GM18870 (cell line): ENCODE measurements around the gene AATF.

Experiments
- ATAC-seq: cut with Tn5 transposase; IDR thresholded peaks from one replicate; pipeline ENCODE4 v1.9.1; 2021; ENCODE audit warnings: moderate library complexity; ENCODE audit not compliant: unreplicated experiment

The AATF gene

DNA sequence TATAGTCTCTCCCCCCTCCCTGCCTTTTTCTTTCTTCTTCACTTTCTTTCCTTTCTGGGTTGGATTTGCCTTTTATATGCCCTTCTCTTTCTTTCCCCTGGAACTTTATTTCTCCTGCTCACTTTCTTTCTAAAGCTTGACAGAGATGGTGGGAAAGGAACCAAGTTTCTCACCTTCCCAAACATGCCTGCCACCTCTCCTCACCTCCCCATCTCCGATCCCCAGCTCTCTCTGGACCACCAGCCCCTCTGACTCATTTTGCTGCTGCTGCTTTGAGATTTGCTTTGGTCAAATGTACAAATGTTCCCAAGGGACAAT, 18.2 kb upstream of the AATF start:
- ATAC-seq: no peak

DNA sequence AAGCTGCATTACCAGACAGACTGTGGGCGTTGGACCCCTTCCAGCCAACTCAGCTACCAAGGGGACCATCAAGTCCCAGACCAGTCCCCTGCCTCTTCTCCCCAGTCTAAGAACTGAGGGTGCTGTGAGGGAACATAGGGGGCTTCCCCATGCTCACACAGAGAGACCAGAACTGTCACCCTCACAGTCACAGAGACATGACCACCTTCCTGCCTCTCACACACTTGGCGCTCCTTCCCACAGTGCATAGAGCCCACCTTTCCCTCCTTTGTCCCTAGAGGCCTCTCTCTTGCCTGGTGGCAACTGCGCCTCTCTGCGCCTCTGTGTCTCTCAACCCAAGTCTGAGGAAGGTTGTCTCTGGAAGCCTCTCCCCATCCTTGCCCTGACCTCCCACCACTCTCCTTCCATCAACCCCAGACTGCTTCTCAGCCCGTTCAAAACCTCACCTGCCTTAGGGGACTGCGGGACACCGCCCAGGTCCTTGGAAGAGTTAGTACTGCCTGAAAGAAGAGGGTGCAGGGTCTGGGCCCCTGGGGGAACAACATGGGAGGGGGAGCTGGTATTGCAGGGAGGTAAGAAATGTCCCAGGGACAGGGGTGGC, 17.6 kb upstream of the AATF start:
- ATAC-seq: no peak

DNA sequence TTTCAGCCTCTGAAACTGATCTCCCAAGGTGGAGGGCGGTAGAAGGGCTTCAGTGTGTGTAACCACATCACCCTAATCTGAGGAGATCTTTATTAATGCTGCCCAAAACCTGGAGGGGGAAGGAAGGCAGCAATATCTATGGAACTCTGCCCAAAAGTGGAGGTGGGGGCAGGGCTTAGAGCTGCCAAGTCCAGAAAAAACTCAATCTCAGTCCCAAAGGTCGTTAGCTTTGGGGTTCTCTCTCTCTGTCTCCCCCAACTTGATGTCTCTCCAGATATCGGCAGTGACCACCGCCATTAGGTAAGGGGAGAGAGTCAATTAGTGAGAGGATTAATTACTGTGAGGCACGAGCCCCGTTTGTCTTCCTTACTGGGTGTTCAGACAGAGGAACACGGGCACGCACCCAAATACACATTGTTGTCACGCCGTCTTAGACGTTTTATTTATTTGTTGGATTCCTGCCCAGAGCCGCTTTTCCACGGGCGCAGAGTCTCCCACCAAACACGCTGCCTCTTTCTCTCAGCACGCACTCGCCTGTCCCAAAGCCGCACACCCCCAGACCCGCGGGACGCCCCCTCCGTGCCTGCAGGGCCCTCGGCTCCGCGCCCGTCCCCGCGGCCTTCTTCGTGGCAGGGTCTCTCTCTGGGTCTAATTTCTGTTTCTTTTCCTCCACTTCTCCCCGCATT, 16.9 kb upstream of the AATF start:
- ATAC-seq: no peak

DNA sequence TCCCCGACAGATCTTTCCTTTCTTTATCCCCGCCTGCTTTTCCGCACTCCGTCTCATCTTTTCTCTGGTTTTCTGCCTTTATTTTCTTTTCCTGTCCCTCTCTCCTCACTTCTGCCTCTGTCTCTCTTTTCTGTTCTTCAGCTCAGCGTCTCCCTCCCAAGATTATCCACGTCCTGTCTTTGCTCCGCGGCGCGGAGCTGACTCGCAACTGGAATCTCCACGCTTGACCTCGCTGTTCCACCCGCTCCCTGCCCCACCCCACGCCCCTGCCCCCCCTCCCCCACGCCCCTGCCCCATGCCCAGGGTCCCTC, 16.4 kb upstream of the AATF start:
- no peak for ATAC-seq

DNA sequence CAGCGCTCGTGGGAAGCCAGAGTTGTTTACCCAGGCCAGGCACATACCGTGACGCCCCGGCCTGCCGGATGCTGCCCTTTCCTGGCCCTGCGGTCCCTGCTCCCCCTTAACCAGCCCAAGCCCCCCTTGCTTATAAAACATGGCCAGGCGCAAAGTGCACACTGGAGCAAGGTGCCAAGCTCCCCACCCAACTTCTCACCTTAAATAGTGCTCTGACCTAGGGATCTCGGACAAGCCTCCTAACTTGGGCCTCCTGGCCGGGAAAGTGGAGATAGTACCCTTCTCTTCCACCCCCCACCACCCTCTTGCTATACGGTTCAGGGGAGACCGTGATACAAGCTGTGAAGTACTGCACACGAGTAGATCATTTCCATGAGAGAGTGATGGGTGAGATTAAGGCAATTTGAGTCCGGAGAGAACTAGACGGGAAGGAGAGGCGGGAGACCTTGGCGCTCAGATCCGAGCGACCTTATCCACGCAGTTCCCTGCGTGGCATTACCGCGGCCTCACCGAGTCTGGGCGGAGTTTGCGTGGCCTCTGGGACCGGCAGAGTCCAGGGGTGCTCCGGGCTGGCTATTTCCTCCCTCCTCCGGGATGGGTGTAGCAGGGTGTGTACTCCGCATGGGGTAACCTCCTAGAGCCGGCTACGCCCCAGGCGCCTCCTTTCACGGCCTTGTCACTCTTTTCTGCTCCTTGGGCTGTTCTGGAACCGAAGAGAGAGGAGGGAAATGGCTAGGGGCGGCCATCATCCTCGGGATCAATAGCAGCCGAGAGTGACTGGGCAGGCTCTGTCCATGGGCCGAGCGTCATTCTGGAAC, 15.9 kb upstream of the AATF start:
- no peak for ATAC-seq

DNA sequence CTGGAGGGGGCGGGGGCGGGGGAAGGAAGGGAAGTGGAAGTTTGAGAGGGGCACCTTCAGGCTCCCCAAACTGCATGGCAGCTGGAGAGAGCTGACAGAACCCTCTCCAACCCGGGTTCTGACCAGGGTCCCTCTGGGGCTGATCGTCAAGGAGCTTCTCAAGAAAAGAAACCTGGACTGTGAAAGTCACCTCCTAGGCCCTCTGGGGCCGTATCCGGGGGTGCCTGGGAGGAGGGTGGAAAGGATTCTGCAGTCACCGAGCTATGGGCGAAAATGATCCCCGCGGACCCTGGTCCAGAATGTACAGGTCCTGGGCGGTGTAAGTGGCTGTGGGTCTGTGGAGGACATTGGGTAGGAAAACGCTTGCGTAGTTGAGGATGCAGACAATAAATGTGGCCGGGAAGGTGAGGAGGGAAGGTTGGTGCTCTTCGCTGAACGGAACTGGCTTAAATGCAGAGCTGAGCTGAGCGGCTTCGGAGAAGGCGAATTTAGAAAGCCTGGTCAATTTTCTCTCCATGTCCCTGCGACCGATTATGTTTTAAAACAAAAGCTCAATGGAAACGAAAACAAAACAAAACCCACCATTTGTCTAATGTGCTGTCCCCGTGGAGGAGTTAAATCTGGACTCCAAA, 15.1 kb upstream of the AATF start:
- no peak for ATAC-seq

DNA sequence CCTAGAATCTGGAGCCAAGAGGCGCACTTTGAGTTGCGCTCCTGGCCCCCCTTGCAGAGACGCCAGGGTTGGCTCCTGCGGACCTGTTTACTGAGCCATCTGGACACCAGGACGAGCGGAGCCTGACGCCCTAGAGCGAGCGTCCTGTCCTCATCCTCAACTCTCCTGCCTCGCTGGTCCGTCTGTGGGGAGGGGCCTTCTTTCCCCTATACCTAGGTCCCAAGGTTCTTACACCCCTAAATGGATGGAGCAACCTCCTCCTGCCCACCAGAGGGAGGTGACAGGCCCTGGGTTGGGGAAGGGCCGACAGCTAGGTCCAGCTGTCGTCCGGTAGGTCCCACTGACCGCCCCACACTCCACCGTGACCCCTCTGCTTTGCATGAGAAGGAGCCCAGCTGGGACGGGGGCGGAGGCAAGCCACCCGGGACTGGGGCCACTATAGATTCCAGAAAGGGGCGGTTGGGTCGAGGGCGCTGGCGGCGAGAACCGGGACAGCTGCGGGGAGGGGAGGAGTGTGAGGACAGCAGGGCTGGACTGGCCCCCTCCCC, 14.5 kb upstream of the AATF start:
- no peak for ATAC-seq

DNA sequence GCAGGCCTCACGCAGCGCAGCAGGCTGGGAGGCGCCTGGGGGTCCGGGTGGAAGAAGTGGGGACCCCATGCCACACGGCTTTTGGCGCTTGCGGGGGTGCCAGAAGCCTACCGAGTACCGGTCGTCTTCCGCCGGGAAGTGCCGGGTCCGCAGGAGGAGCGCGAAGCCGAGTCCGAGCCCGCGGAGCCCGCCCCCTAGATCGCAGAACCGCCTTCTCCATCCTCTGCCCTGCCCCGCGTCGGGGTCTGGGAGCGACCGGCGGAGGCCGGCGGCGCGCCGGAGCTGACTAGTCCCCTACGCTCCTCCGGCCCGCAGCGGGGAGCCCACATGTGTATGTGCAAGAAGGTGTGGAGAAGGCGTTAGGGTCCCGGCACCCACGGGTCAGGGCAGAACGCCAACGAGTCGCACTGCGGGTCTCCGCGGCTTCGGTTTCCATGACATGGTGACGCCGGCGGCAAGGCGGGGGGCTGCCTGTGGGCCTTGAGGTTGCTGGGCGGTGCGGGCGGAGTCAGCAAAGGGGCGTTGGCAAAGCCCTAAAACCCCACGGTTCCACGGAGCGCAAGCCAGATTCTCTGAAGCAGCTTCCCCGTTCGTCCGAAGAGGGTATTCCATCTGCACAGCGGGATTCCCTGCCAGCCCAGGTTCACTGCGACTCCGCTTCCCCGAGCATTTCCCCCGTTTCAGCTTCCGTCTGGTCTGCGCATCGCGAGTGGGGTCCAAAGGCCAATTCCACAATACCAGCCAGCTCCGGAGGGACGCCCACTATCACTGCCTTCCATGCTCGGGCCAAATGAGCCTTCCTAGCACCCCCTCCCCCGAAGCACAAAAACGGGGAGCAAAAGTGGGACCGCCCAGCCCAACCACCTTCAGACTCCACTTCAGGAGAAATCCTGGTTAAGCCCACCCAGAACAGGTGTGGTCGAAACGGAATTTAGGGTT, 13.8 kb upstream of the AATF start:
- no peak for ATAC-seq

DNA sequence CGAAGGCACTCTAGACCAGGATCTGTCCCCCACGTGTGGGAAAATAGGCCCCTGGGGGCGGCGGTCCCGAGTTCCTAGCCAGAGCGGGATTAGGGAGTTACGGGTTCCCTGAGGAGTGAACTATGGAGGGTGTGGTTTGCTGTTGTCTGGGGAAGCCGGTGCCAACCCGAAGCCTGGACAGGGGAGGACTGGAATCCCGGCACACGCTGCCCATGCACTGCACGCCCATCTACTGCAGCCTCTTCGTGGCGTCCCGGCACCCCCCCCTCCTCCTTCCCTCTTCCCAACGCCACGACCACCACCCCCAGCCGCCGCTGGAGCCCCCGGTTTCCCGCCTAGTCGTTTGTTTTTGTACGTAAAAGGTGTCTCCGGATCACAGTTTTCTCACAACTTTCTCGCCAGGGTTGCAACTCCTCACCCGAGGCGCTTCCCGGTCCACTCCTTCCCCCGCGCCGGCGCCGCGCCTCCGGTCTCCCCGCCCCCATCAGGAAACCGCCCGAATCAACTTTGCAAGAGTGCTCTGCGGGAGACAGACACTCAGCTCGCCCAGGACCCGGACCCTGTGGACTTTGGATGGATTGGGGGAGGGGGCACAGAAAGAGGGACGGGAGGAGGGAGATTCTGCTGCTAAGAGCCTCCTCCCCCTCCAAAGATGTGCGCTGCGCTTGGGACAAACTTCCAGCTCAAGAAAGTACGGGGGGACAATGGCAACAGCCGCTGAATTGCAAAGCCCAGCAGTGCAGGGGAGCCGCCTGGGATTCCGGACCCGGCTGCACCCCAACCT, 12.9 kb upstream of the AATF start:
- no peak for ATAC-seq

DNA sequence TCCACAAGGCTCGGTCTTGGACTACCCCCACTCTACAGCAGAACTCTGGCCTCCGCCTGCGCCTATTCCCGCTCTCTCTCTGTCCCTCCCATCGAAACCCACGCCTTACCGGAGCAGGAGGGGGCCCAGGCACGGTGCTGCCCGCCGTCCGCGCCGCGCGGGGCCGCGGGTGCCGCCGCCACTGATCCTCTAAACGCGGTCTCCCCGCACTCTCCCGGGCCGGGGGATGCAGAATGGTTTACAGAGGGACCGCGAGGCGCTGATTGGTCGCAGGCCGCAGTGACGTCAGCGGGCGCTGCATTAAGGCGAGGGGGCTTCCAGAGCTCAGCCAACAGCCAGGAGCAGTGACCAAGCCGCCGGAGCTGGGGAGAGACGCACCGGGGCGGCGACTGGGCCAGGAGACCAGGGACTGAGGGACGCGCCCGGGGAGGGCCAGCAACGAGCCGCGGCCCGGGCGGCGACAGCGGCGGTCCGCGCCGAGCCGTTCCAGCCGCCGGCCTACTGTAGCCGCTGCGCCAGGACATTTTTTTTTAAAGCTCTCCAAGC, 12.2 kb upstream of the AATF start:
- ATAC-seq: no peak

DNA sequence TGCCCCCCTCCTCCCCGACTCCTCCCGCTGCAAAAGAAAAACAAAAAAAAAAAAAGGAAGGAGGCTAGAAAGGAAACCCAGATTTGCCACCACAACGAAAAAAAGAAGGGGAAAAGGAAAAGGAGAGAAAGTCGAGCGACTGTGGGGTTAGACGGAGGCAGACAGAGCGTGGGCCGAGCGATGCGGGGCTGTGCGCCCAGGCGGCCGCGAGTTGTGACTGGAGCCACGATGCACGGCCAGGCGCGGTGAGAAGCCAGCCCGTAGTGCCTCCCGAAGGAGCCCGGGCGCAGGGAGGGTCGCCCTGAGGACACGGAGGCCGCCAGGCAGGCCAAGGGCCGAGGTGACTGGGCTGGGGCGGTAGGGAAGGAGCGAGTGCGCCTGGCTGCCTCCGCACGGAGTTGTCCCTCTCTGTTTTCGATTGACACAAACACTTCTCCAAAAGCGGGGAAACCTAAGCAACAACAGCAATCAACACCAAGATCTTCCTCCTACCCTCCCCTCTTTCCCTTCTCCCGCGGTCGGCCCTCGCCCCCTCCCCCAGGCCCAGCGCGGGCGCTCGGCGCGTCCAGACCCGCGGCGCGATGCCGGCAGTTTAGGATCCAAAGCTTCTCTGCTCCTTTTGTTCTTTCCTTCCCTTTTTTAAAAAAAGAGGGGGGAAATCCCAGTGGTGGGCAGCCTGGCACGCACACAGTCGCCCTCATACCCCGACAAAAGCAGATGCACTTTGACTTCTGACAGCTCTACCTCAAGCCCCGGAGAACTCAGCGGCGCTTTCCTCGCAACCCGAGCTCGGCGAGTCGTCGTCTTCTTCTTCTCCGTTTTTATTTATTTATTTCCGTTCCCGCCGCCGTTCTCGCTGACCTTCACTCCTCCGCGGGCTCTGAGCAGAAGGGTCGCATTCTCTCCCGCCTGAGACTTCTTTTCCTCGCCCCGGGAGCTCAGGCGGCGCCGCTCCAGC, 11.5 kb upstream of the AATF start, which contains the start of gene LHX1:
LHX1 (plus strand) TSS at position 475 of the 958 bp plus-strand sequence. CDS start 723 bp downstream, outside the sequence.
- no peak for ATAC-seq

DNA sequence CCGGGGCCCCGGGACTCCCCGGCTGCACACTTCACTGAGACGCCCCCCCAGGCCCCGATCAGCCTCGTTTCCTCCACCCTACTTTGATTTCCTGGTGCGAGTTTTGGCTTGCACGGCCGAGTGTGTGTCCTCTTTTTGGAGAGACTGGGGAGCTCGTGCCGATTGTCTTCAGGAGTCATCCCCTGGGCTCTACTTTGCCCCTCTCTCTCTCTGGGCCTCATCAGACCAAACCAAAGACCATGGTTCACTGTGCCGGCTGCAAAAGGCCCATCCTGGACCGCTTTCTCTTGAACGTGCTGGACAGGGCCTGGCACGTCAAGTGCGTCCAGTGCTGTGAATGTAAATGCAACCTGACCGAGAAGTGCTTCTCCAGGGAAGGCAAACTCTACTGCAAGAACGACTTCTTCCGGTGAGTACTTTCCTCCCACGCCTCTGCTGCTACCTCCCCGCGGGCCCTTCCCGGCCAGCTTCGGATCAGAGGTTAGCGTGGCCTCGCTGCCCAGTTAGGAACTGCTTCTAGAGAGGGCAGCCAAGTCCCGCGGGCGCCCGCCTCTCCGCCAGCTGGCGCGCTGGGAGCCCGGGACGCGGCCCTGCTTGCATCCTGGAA, 10.7 kb upstream of the AATF start:
- no peak for ATAC-seq

DNA sequence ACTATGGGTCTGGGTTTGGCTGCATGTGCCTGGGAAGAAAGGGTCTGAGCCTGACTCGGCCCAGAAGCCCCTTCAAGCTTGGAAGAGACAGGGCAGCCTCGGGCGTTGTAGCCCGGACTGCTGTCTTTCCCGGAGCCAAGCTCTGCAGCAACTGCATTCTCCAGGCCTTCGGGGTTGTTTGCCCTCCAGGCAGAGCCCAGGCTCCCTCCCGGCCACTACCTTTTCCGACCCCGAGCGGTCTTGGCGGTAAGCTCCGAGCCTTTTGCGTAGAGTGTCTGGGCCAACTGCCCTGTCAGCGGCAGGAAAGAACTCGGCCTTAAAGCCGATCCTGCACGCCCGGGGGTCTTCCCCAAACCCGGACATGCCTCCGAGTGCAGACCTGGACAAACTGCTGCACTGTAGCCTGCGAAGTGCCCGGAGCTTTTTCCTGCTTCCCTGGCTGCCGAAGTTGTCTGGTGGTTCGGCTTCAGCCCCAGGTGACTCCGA, 10.1 kb upstream of the AATF start:
- no peak for ATAC-seq

DNA sequence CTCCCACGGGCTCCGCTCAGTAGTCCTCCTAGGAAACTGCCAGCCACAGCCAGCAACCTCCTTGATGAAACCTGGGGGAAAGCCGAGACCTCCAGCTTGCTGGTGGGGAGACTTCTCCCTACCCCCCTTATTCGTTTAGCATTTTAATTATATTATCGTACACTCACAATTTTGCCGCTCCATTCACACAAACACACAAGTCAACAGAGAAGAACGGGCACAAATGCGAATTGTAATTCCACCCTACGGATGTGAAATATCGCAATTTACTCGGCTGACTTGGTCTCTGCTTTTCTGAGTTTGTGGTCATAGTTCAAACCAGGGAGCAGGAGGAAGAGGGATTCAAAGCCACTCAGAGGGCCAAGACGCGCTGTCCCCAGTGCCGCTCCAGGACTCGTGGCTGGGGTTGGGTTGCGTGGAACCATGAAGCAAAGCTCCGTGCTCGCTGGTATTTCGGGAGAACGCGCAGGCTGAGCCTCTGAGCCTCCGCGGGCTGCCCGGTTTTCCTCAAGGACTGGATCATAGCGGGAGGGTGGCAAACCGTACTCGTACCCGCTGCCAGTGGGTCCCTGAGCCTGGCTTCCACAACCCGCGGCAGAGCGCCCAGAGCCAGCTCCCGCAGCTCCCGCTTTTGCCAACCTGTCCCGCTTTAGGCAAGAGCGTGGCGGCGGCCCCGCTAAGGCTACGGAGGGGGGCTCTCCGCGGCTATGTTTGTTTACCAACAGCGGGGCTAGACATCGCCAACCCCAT, 9.5 kb upstream of the AATF start:
- ATAC-seq: no peak

DNA sequence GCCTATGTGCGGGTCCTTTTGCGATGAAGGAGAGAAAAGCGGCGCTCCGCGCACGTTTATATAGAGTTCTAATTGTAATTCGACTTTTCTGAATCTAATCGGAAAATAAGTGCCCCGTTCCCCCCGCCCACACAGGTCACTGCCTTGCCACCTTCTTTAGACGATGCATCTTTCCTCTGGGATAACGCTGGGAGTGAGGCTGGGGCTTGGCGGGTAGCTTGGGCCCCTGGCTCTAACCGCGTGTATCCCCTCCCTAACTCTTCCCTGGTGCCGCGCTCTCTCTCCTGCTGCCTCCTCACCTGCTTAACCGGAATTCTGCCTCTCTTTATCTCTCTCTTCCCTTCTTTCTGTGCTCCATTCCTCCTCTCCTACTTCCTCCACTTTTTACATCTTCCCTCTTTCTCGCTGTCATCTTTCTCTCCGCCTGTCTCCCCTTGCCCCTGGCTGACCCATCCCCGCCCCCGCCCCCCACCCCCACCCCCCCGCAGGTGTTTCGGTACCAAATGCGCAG, 8.9 kb upstream of the AATF start:
- no peak for ATAC-seq

DNA sequence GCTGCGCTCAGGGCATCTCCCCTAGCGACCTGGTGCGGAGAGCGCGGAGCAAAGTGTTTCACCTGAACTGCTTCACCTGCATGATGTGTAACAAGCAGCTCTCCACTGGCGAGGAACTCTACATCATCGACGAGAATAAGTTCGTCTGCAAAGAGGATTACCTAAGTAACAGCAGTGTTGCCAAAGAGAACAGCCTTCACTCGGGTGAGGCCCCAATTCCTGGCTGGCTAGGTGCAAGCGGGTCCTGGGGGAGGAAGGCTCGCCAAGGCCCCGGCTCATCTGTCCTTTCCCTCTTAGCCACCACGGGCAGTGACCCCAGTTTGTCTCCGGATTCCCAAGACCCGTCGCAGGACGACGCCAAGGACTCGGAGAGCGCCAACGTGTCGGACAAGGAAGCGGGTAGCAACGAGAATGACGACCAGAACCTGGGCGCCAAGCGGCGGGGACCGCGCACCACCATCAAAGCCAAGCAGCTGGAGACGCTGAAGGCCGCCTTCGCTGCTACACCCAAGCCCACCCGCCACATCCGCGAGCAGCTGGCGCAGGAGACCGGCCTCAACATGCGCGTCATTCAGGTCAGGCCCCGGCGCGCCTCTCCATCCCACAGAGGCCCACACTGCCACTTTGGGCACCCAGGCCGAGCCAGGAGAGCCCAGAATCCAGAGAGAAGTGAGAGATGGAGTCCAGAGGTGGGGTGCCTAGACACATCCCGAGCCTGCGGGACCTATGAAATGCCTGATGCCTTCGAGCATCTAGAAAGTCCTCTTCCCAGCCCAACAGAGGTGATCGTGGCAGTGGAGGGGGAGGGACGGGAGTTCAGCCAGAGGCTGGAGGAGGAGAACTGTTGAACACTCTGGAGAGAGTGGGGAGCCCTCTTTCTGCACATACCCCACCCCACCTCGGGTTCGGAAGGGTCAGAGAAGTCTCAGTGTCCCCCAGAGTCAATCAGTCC, 8.2 kb upstream of the AATF start:
- no peak for ATAC-seq
